ENCODE measurements around the gene CHRND. TPM values are rescaled to one million over a fixed set of nuclear protein-coding genes. Genes with fewer than 3 reads are reported as not detected.
"Not testable (repeated sequence)": the region's sequence is repeated elsewhere in the genome, so short reads cannot be mapped to it uniquely, and the experiment has no call there.

The CHRND gene
- total RNA-seq, 2 experiments from 2014 or later = not detected

DNA sequence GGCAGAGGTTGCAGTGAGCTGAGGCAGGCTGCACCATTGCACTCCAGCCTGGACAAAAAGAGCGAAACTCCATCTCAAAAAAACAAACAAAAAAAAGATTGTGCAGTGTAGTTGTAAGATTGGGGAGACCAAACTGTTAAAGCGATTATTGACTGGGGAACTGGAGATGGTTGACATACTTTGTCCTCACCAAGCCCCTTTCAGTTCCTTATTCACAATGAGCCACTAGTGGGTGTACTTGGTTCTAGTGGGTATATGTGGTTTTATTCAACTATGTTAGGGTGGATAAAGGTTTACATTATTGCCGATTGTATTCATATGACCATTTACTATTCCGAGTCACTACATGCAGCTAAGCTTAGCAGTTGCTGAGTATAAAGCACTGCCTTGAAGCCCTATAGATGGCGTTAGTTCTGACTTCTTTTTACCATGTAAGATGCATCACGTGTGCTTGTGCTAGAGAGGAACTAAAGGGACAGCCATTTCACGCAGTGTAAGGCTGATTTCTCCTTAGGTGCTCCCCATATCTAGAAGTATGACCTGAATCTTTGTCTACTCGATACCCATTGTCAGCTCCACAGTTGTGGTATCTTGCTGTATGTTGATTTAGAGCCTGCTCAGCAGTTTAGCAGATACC, 36.7 kb downstream of the CHRND start:
- H3K4me3 Mint-ChIP-seq = no peak overlapping the region
- no peaks in the 10 kb centered on the region for H3K27me3 Mint-ChIP-seq
- H3K4me1 Mint-ChIP-seq = peaks cover 4% of the 10 kb centered on the region
- peaks cover 35% of the 10 kb centered on the region for H3K36me3 Mint-ChIP-seq
- no peaks in the 10 kb centered on the region for H3K9me3 Mint-ChIP-seq
- POLR2A ChIA-PET = interaction anchor here (1.7 kb wide), 1 partner anchor 12 kb away, joined by 7 read pairs; the partner anchor contains the start of genes EIF4E2 and TIGD1
- DNase-seq (no peak), ATAC-seq (ENCODE audit: low read depth) (no peak)
- H3K27ac Mint-ChIP-seq = no peak overlapping the region

- peaks cover 37% of the 10 kb centered on the region for H3K36me3 Mint-ChIP-seq
- ATAC-seq (ENCODE audit: low read depth) = no peak
- peaks cover 4% of the 10 kb centered on the region for H3K4me1 Mint-ChIP-seq
- no peak overlapping the region for H3K4me3 Mint-ChIP-seq
- no peak for DNase-seq
- H3K9me3 Mint-ChIP-seq = no peaks in the 10 kb centered on the region
- POLR2A ChIA-PET = interaction anchor here (1.7 kb wide), 1 partner anchor 13 kb away, joined by 7 read pairs; the partner anchor contains the start of genes EIF4E2 and TIGD1
- no peaks in the 10 kb centered on the region for H3K27me3 Mint-ChIP-seq
- no peak overlapping the region for H3K27ac Mint-ChIP-seq
Observed at GRCh38 chr2:232563580-232563979, 37.6 kb downstream of the CHRND start.

DNA sequence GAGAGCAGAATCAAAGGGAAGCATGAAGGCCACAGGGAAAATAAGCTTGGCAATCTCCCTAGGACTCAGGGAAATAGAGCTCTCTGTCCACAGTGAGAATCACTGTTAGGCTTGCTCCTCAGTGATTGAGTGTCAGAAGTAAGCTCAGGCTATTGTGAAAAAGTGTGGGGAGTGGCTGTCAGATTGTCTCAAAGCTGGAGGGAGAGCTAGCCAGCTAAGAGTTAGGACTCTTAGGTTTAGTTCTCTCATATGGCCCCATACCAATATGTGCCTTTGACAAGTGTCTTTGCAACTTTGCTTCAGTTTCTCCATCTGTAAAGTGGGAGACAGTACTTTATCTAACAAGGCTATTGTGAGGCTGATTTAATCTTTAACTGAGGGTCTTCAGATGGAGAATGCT, 41.8 kb downstream of the CHRND start:
- no peak for DNase-seq
- no peaks in the 10 kb centered on the region for H3K9me3 Mint-ChIP-seq
- H3K27ac Mint-ChIP-seq = no peak overlapping the region
- peaks cover 4% of the 10 kb centered on the region for H3K4me1 Mint-ChIP-seq
- H3K27me3 Mint-ChIP-seq = no peaks in the 10 kb centered on the region
- no peak for ATAC-seq (ENCODE audit: low read depth)
- H3K4me3 Mint-ChIP-seq = no peak overlapping the region
- H3K36me3 Mint-ChIP-seq = peaks cover 30% of the 10 kb centered on the region
- POLR2A ChIA-PET = no interaction called here

GRCh38 chr2:232568161-232568560, 42.2 kb downstream of the CHRND start:
- Mint-ChIP-seq H3K9me3 (no peaks in the 10 kb centered on the region), H3K27ac (no peak overlapping the region), H3K36me3 (peaks cover 30% of the 10 kb centered on the region), H3K27me3 (no peaks in the 10 kb centered on the region), H3K4me1 (peaks cover 3% of the 10 kb centered on the region), H3K4me3 (no peak overlapping the region)
- DNase-seq (no peak), ATAC-seq (ENCODE audit: low read depth) (no peak)
- POLR2A ChIA-PET = no interaction called here

GRCh38 chr2:232569541-232569940, 43.6 kb downstream of the CHRND start:
- DNase-seq (no peak), ATAC-seq (ENCODE audit: low read depth) (no peak)
- H3K36me3 Mint-ChIP-seq = peaks cover 34% of the 10 kb centered on the region
- H3K27ac Mint-ChIP-seq = no peak overlapping the region
- H3K4me3 Mint-ChIP-seq = no peak overlapping the region
- no peaks in the 10 kb centered on the region for H3K4me1 Mint-ChIP-seq
- POLR2A ChIA-PET = no interaction called here
- no peaks in the 10 kb centered on the region for H3K27me3 Mint-ChIP-seq
- no peaks in the 10 kb centered on the region for H3K9me3 Mint-ChIP-seq

DNA sequence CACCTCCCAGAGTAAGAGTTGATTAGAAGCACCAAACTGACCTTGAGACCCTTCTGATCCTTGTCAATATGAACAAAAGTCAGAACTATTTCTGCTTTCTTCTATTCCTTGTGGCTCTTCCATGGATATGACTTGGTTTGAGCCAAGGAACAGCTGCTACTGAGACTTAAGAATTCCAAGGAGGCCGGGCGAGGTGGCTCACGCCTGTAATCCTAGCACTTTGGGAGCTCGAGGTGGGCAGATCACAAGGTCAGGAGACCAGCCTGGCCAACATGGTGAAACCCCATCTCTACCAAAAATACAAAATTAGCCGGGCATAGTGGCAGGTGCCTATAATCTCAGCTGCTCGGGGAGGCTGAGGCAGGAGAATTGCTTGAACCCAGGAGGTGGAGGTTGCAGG, 44.5 kb downstream of the CHRND start:
- peaks cover 32% of the 10 kb centered on the region for H3K36me3 Mint-ChIP-seq
- DNase-seq; ATAC-seq (ENCODE audit: low read depth); H3K27ac Mint-ChIP-seq; H3K4me3 Mint-ChIP-seq; H3K27me3 Mint-ChIP-seq; H3K4me1 Mint-ChIP-seq; H3K9me3 Mint-ChIP-seq: not testable (repeated sequence)
- POLR2A ChIA-PET = interaction anchor here (0.7 kb wide), 1 partner anchor 48 kb away, joined by 3 read pairs; no protein-coding TSS in a partner anchor

DNA sequence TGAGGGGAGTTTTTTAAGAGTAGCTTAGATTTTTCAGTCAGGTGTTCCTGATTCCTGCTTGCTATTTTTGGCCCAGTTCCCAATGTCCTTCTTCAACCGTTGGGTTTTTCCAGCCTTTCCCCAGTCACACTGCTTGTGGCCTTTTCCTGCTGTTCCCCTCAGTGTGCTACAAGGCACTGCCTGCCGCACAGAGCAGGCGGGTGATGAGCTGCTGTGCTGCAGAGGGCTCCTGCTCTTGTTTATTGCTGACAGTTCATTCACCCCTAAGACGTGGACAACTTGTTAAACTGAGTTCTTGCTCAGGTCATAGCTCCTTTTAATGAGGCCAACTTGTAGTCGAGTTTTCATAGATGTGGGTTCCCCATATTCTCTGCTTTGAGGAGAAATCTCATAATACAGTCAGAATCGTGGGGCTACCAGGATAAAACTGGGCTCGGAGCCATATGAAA, 45.1 kb downstream of the CHRND start:
- POLR2A ChIA-PET = interaction anchor here (0.7 kb wide), 1 partner anchor 49 kb away, joined by 3 read pairs; no protein-coding TSS in a partner anchor
- H3K27ac Mint-ChIP-seq = no peak overlapping the region
- no peaks in the 10 kb centered on the region for H3K27me3 Mint-ChIP-seq
- H3K9me3 Mint-ChIP-seq = no peaks in the 10 kb centered on the region
- ATAC-seq (ENCODE audit: low read depth) = no peak
- peaks cover under 1% of the 10 kb centered on the region for H3K4me1 Mint-ChIP-seq
- peaks cover 30% of the 10 kb centered on the region for H3K36me3 Mint-ChIP-seq
- no peak for DNase-seq
- no peak overlapping the region for H3K4me3 Mint-ChIP-seq

DNA sequence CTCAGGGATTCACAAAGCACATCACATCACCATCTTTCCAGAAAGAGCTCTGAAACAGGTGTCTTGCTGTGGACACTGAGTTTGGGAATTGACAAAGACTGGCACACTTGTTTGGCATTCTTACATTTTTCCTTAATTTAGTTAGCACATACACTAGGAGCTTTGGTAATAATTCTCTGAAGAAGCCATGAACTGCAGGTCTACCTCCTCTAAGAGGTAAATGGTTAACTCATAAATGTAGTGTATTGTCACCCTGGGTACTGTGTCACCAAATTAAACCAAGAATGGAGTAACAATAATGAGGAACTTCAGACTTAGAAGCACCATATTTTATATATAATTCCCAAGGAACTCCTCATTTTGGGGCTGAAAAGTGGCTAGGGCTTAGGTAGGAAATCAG, 47.1 kb downstream of the CHRND start:
- no peaks in the 10 kb centered on the region for H3K9me3 Mint-ChIP-seq
- no peak overlapping the region for H3K4me3 Mint-ChIP-seq
- POLR2A ChIA-PET = no interaction called here
- peaks cover 18% of the 10 kb centered on the region for H3K36me3 Mint-ChIP-seq
- ATAC-seq (ENCODE audit: low read depth) = no peak
- no peak for DNase-seq
- H3K4me1 Mint-ChIP-seq = peaks cover 2% of the 10 kb centered on the region
- H3K27me3 Mint-ChIP-seq = no peaks in the 10 kb centered on the region
- no peak overlapping the region for H3K27ac Mint-ChIP-seq

DNA sequence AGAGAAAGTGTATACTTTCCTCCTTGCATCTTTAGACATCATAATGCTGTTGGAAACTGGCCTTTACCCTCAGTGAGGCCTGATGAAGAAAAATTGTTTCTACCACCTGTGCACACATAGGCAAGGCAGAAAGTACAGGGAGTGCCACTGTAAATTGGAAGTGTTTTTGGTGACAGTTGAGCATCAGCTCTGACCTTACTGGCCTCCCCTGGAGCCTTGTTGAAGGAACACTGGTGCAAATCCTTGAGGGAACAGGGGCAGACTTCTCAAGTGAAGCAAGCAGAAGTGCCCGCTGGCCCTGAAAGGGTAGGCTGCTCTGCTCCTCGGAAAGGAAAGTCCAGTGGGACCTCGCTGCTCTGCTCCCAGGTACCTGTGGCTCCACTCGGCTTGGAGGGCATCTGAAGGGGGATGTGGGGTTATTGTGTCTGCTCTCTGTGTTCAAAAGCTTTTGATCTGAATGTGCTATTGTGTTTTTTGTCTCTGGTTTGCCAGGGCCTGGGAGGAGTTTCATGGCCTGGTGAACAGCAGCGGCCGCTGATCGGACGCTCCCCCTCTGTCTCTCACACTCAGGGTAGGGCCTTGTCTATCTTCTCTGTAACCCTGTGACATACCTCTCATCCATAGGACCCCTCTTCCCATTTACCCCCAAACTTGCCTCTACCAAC, 47.9 kb downstream of the CHRND start:
- Mint-ChIP-seq H3K36me3 (peaks cover 16% of the 10 kb centered on the region), H3K27ac (no peak overlapping the region), H3K4me3 (no peak overlapping the region), H3K4me1 (peaks cover 2% of the 10 kb centered on the region), H3K27me3 (no peaks in the 10 kb centered on the region), H3K9me3 (no peaks in the 10 kb centered on the region)
- no peak for ATAC-seq (ENCODE audit: low read depth)
- POLR2A ChIA-PET = no interaction called here
- DNase-seq = no peak

DNA sequence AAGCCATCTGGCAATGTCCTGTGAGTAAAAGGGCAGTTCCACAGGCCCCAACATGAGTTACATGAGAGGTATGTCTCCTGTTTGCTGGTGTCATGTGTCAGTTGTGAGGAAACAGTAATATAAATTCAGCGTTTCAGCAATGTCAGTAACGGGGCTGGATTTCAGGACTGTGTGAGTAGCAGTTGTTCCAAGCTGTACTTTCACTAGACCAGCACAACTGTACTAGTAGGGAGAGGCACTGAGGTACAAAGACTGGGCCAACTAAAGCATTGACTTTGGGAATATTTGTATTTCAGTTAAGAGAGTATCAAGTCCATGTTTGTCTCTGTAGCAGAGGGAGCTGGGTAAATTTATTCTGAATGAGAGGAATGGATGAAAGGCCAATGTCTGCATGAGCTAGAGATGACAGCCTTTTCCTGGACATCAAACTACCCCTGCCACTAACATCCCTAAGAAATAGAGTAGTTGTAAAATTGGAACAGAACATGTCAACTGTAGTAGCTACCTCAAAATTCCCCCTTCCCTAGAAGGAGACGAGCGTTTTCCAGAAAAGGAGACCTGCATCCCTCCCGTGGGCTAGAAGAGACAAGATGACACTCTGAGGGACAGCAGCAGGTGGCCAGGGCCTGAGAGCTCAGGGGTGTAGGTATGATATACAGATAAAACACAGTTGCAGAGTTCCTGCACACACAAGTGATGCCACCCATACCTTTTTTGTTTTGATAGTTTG, 48.9 kb downstream of the CHRND start:
- no peaks in the 10 kb centered on the region for H3K9me3 Mint-ChIP-seq
- no peak for ATAC-seq (ENCODE audit: low read depth)
- no peak for DNase-seq
- H3K27ac Mint-ChIP-seq = no peak overlapping the region
- peaks cover 6% of the 10 kb centered on the region for H3K4me1 Mint-ChIP-seq
- no peaks in the 10 kb centered on the region for H3K27me3 Mint-ChIP-seq
- POLR2A ChIA-PET = no interaction called here
- peaks cover 15% of the 10 kb centered on the region for H3K36me3 Mint-ChIP-seq
- H3K4me3 Mint-ChIP-seq = no peak overlapping the region

GRCh38 chr2:232575404-232575746, 49.4 kb downstream of the CHRND start:
- Mint-ChIP-seq H3K27me3 (no peaks in the 10 kb centered on the region), H3K4me3 (no peak overlapping the region), H3K36me3 (peaks cover 17% of the 10 kb centered on the region), H3K9me3 (no peaks in the 10 kb centered on the region), H3K27ac (no peak overlapping the region), H3K4me1 (peaks cover 12% of the 10 kb centered on the region)
- no peak for DNase-seq
- POLR2A ChIA-PET = no interaction called here
- ATAC-seq (ENCODE audit: low read depth) = no peak

DNA sequence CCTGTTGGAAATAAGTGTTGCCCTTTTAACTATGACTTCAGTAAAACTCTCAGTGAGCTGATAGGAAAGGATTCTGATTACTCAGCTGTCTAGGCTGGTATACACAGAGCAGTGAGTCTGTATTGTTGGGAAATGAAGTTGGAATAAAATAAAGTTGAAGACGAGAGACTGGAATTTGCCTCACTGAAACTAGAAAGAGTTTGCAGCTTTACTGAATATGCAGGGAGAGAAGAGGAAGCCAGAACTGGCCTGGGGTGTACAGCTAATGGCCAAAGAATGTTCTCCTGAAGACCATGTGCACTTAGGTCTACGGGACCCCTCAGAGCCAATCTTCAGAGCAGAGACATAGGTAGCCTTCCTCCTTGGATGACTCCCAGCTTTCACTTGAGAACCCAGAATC, 51.0 kb downstream of the CHRND start:
- H3K4me3 Mint-ChIP-seq = no peak overlapping the region
- no peaks in the 10 kb centered on the region for H3K27me3 Mint-ChIP-seq
- peaks cover 16% of the 10 kb centered on the region for H3K4me1 Mint-ChIP-seq
- H3K27ac Mint-ChIP-seq = no peak overlapping the region
- peaks cover 28% of the 10 kb centered on the region for H3K36me3 Mint-ChIP-seq
- POLR2A ChIA-PET = no interaction called here
- DNase-seq (no peak), ATAC-seq (ENCODE audit: low read depth) (no peak)
- no peaks in the 10 kb centered on the region for H3K9me3 Mint-ChIP-seq

GRCh38 chr2:232577841-232578240, 51.9 kb downstream of the CHRND start:
- no peaks in the 10 kb centered on the region for H3K9me3 Mint-ChIP-seq
- H3K36me3 Mint-ChIP-seq = peaks cover 35% of the 10 kb centered on the region
- no peak overlapping the region for H3K4me3 Mint-ChIP-seq
- no peaks in the 10 kb centered on the region for H3K27me3 Mint-ChIP-seq
- no peak overlapping the region for H3K27ac Mint-ChIP-seq
- POLR2A ChIA-PET = no interaction called here
- ATAC-seq (ENCODE audit: low read depth) (no peak), DNase-seq (no peak)
- H3K4me1 Mint-ChIP-seq = peaks cover 16% of the 10 kb centered on the region

DNA sequence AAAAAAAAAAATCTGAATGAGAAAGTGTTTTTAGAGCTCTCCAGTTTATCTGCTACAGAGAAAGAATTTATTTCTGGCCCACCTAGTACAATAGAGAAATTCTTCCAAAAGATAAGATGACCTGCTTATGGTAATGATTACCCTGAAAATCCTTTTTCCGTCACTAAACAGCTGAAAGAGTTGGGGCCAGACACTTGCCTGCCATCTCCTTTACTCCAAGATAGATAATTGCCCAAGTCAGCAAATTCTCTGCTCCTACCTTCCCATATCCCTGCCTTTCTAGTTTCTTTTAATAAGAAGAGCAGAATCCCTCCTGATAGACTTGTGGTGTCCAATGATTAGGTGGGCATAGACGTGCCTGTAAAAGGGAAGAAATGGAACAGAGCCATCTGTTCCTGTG, 52.7 kb downstream of the CHRND start:
- no peak overlapping the region for H3K27ac Mint-ChIP-seq
- POLR2A ChIA-PET = interaction anchor here (1.2 kb wide), 1 partner anchor 27 kb away, joined by 6 read pairs; no protein-coding TSS in a partner anchor

More for the DNA sequence above, 52.7 kb downstream of the CHRND start:
- ATAC-seq (ENCODE audit: low read depth) (no peak), DNase-seq (no peak)
- Mint-ChIP-seq H3K4me1 (peaks cover 16% of the 10 kb centered on the region), H3K4me3 (no peak overlapping the region), H3K9me3 (no peaks in the 10 kb centered on the region), H3K36me3 (peaks cover 40% of the 10 kb centered on the region), H3K27me3 (no peaks in the 10 kb centered on the region)
